OCI-LY7 (cell line): ENCODE results near the gene PEX11A.

Experiments
- EZH2phosphoT487 ChIP-seq: fragments of 200-600 bp; sonication (generic); IDR thresholded peaks from 2 replicates; pipeline ENCODE4 v1.6.1; 2018; ENCODE audit warnings: low read depth, borderline replicate concordance, mild to moderate bottlenecking, mixed run types, antibody characterized with exemption, low read length, moderate library complexity, mixed read lengths
- TF ChIP-seq, protein P1 (sequence below): fragments of 200-600 bp; sonication (generic); conservative IDR thresholded peaks from 2 replicates; pipeline ENCODE4 v1.5.1; 2014; ENCODE audit warnings: mild to moderate bottlenecking, antibody characterized with exemption, low read length, moderate library complexity, mixed read lengths

DNA sequence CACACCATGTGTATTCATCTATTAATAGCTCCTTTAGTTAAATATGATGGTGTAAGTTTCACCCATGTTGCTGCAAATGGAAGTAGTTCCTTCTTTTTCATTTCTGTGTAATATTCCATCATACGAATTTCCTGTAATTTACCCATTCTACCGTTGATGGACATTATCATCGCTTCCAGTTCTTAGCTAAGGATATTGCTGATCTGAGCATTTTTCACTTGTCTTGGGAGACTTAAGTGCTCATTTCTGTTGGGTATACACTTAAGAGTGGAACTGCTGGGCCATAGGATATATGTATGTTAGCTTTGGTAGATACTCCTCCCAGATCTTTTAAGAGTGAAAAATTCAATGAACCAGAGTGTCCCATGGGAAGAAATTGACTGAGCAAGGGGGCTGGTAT is 22.4 kb downstream of the PEX11A start:
- TF ChIP-seq, protein P1, sequence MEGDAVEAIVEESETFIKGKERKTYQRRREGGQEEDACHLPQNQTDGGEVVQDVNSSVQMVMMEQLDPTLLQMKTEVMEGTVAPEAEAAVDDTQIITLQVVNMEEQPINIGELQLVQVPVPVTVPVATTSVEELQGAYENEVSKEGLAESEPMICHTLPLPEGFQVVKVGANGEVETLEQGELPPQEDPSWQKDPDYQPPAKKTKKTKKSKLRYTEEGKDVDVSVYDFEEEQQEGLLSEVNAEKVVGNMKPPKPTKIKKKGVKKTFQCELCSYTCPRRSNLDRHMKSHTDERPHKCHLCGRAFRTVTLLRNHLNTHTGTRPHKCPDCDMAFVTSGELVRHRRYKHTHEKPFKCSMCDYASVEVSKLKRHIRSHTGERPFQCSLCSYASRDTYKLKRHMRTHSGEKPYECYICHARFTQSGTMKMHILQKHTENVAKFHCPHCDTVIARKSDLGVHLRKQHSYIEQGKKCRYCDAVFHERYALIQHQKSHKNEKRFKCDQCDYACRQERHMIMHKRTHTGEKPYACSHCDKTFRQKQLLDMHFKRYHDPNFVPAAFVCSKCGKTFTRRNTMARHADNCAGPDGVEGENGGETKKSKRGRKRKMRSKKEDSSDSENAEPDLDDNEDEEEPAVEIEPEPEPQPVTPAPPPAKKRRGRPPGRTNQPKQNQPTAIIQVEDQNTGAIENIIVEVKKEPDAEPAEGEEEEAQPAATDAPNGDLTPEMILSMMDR, result no peak
- no peak for TF ChIP-seq EZH2phosphoT487
